ENCODE measurements around the gene SLC16A3.
"Not testable (repeated sequence)": the region's sequence is repeated elsewhere in the genome, so short reads cannot be mapped to it uniquely, and the experiment has no call there.

The SLC16A3 gene

DNA sequence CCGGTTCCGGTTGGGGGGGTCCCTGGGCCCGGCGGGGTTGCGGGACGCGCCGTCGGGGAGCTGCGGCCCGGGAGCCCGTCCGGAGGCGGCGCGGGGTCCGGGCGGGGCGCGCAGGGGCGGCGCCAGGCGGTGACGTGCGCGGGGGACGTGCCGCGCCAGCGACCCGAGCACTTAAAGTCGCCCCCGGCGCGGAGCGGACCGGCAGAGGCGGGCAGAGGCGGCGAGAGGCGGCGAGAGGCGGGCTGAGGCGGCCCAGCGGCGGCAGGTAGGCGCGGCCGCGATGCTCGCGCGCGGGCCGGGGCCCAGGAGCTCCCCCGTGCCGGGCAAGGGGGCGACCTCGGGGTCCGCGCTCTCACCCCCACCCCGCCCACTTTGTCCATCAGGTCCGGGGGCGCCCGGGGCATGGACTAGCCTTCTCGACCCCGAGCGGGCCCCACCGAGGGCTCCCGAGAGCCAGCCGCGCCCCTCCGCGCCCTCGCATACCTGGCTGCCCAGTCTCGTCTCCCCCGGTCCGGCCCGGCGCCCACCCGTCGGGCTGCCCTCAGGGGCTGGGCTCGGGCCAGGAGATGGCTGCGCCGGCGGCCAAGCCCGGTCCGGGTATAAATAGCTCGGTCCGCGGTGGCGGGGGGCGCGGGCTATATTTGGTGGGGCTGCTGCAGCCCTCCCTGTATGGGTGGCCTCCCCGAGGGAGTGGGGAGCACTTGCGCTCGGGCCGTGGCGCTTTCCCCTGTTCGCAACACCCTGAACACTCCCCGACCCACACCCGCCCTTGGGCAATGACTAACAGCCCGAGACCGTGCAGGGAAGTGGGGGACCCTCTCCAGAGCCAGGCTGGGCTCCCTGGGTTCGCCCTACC is at the start of gene SLC16A3:
TSS of gene SLC16A3 (plus strand) at position 201 of the 856 bp plus-strand sequence. CDS start 6,967 bp downstream, outside the sequence.
- peak; percentile 53 for DNase-seq

DNA sequence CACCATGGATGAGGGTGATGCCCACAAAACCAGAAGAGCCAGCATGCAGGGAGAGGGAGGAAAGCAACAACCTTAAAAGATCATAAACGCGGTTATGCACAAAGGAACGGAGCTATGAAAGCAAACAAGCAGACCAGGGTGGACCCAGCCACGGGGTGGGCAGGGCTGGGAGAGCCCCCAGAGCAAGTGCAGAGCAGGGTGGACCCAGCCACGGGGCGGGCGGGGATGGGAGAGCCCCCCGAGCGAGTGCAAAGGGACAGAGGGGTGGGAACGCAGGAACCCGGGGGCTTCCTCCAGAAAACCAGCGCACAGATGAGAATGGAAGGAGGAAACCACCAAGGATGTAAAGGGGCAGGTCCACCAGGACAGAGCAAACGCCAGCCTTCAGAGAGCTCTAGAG is 49.4 kb upstream of the SLC16A3 start:
- no peak for DNase-seq

DNA sequence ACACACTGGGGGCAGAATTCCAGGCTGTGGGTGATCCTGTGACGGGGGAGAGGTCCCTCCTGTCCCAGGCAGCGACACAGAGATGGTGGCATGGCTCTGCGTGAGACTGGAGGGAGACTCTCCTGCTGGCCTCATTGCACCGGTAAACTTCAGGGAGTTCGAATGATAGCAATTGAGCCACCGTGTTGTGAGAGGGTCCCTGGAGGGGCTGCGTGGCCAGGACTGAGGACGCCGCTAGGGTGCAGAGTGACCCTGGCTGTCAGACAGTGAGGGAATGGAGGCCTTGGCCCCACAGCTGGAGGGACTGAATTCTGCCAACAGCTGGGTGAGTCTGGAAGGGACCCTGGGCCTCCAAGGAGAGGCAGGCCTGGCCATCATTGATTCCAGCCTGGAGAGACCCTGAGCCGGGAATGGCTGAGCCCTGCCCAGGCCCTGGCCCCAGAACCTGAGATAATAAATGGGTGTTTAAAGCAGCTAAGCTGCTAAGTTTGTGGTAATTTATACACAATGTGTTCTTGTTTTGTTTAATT is 48.8 kb upstream of the SLC16A3 start:
- no peak for DNase-seq

DNA sequence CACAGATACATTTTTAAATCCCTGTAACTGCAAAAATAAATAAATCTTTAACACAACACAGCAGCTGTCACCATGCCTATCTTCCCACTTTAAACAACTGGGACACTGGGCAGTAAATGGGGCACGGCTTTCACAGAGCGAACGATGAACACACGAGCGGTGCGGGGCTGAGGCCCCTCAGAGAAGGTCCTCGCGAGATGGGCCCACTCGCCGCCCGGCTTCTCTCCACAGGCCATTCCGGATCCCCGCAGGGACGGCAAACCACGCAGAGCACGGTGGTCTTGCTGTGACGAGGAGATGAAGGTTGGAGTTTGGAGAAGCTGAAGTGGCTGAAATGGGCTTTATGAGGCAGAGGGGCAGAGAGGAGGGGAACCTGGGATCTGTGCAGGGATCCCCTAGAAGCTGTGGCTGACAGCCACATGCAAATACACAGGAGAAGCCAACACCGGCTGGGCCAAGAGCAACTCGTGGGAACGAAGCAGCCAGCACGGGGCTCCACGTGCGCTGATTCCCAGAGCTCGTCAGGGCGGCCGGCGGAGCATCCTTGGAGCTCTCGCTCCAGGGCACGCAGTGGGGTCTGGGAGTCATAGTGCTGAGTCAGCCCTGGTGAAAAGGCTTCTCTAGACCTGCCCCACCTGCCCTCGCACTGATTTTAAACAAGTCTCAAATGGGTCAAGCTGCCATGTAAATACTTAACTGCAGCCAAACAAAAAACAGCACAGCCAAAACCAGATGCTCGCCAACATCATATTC is 47.9 kb upstream of the SLC16A3 start:
- no peak for DNase-seq

DNA sequence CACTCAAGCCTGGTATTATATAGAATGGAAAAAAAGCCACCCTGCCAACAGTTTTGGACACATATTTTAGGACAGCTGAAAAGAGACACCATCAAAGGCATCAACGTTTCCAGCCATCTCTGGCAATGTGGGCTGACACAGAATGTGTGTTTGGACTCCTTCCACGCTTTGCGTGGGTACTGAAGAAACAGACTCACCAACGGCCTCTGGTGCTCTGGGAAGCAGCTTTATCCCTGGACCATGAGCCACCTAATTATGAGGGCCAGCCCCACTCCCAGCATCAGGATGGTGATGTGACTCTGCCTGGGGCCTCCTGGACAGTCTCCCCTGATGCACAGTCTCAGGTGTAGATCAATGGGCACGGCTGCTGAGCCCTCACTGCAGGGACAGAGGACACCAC is 44.1 kb upstream of the SLC16A3 start:
- DNase-seq = no peak

DNA sequence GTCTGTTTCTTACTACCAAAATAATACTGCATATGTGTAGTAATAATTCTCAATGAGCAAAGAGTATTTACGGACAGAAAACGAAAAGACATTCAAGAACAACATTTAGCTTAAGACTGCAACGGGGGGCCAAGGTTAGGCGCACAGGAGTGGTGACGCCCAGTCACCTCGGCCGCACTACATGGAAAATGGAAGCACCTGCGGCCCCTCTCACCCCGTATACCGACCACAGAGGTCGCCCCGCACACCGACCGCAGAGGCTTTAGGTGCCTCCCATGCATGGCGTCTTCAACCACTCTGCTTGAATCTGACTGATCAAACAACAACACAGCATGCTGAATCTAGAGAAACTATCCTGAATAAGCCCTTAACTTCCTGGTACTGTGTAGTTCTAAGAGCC is 42.6 kb upstream of the SLC16A3 start:
- DNase-seq = no peak

DNA sequence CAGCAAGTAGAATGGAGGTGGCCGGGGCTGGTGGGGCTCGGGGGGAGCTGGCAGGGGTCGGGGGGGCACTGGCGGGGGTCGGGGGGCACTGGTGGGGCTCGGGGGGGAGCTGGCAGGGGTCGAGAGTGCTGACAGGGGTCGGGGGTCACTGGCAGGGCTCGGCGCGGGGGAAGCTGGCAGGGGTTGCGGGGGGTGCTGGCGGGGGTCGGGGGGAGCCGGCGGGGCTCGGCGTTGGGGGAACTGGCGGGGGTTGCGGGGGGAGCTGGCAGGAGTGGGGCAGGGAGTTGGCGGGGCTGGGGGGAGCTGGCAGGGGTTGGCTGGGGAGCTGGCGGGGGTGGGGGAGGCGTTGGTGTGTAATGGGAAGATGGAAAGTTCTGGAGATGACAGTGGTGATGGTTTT is 41.3 kb upstream of the SLC16A3 start:
- DNase-seq = no peak

DNA sequence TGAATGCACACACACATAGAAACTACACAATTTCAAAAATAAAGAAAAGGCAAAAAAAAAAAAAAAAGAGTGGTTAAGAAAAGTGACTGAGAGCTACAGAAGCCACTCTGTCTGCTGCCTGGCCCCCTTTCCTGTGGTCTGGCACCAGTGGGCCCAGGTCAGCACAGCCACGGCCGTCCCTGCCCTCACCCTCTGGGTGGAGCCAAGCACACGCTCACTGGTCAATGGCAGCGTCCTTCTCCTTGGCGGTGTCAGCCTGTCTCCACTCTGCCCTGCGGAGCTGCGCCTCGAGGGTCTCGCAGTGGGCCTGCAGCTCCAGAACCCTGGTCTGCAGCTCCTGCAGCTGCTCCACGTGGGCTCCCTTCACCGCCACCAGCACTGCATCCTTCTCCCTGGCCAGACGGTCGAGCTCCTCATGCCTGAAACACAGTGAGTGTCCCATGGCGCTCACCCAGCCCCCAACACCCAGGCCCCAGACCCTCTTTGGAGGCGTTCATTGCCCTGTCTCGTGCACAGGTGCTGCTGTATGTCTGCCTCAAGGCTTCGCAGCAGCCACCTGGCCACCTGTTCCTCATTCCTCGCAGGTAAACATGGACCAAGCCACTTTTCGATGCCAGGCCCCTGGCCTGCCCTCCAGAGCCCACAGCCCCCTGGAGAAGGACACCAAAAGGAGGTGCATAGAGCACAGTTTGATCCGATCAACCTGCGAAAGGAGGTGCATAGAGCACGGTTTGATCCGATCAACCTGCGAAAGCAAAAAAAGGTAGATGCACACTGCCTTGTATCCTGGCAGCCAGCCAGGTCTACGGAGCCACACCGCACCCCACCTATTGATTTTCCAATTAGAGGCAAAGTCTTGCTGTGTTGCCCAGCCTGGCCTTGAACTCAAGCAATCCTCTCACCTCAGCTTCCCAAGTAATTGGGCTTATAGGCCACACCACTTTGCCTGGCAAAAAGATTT is 40.6 kb upstream of the SLC16A3 start:
- DNase-seq = no peak

DNA sequence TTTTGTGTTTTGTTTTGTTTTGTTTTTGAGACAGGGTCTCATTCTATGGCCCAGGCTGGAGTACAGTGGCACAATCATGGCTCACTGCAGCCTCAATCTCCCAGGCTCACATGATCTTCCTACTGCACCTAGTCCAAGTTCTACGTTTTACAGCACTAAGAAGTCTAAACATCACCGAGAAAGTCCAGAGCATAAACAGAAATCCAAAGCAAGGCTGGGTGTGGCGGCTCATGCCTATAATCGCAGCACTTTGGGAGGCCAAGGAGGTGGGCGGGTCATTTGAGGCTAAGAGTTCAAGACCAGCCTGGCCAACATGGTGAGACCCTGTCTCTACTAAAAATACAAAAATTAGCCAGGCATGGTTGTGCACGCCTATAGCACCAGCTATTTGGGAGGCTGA is 35.8 kb upstream of the SLC16A3 start:
- DNase-seq = not testable (repeated sequence)

DNA sequence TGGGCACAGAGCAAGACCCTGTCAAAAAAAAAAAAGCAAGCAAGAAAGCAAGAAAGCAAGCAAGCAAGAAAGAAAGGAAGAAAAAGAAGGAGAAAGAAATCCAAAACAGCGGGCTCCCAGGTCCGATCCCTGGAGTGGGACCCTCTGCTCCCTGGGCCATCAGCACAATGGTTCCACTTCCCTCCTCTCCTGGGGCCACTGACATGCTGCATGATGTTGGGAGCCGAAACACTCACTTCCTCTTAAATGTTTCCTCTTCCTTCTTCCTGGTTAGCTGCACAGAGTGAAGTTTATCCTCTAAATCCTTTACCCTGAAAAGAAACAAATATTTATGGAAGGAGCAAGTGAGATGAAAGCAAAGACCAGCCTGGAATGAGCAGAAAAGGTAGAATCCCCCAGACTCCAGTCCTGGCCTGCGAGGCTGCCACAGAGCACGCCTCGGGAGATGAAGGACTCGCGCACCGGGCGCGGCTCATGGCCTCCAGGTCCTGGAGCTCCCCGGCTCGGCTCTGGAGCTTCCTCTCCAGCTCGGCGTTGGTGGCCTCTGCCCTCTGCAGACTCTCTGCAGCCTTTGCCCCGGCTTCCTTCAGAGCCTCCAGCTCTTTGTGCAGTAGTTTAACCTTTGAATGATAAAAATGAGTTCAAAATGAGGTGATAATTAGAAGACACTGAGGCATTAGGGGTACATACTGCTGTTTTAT is 35.2 kb upstream of the SLC16A3 start:
- DNase-seq = no peak

DNA sequence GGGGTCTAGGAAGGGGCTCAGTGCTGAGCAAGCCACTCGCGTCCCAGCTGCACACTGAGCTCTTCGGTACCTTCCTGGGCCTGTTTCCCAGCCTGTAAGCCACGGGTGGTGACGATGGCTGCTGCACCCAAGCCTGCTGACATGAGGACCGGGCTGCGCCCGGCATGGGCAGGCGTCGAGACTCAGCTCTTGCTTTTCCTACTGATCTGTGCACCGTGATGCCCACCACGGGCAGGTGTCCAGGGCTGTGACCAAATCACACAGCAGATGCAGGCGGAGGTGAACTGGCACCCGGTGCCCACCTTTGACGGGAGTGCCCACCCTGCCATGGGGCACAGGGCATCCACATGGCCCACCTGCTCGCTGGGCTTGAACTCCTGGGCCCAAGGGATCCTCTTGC is 34.1 kb upstream of the SLC16A3 start:
- DNase-seq = no peak

DNA sequence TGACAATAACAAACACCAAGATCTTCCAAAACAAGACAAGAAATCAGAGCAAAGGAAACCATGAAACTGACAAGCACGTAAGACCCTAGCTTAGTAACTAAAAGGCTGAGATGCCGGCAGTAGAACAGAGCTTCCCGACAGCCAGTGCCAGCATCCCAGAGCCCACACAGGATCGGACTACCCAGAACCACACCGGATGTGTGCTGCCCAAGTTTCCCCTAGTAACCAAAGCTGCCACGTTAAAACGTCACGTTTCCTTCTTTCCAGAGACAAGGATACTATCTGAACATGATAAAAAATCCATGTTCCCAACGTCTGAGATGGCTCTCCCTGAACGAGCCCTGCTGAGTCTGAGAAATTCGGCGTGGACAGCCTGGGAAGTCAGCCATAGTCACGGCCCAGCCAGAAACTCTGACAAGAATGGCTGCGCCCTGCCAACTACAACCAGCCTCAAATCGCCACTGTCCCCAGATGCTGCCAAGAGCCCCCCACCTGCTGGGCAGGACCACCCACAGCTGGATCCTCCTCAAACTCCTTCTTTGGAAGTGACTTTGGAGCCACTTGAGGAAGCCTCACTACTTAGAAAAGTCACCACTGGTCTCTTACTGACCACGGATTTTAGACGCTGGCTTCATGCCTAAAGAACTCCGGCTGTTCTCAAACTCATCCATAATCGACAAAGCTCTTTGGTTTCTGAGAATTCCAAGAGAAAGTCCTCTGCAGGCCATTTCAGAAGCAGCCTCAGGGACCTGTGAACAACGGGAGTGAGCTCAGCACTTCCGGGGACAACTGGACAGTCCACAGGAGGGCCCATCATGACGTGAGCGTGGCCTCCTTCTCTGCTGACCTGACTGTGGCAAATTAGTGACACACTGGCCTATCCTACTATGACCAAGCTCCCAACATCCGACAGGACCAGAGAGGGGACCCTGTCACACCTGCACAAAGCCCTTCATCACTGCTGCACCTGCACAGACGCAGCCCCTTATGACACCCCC is 32.9 kb upstream of the SLC16A3 start:
- no peak for DNase-seq

DNA sequence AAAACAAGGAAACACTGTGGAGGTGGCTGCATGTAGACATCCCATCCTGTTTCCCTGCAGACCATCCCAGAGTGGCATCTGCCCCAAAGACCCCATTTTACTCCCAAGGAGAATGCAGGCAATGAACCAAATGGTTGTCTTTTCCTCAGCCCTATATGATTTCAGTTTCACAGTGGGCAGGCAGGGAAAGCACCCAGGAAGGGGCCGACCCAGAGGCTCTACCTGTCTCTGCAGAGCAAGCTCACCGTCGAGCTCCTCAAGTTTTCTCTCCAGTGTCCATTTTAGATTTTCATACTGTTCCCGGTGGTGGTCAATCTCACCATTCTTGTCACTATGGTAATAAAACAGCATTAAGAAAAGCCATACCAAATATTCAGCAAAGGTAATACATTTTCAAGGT is 30.8 kb upstream of the SLC16A3 start:
- no peak for DNase-seq

DNA sequence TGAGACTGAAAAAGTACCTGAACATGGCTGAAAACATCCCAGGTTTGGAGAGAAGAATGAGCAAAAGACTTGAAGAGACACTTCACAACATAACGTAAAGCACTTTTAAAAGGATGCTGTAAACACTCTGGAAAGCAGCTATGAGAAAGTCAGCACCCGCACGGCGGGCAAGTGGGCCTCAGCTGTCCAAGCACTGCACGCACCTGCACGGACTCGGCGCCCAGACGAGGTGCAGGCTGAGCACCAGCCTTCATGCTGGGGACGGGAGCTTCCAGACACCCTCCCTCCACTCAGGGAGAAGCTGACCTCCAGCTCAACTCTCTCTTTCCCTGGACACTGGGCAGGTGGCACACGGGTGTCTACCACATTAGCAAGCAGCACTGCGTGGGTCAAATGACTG is 29.3 kb upstream of the SLC16A3 start:
- no peak for DNase-seq

DNA sequence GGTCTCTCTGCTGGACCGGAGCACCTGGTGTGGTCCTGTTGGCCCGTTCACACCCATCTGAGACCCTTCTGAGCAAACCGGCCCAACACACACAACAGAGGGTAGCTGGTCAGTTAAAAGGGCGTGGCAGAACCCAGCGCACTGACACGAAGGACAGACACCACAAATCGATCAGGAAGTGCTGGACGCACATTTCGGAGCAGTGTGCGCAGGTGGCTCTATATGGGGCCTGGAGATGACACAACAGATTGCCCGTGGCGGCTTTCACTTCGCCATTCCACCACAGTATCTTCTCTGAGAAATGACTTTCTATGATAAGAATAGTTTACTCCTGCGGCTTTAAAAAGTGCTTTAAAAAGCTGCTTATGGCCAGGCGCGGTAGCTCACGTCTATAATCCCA is 28.7 kb upstream of the SLC16A3 start:
- DNase-seq = no peak

DNA sequence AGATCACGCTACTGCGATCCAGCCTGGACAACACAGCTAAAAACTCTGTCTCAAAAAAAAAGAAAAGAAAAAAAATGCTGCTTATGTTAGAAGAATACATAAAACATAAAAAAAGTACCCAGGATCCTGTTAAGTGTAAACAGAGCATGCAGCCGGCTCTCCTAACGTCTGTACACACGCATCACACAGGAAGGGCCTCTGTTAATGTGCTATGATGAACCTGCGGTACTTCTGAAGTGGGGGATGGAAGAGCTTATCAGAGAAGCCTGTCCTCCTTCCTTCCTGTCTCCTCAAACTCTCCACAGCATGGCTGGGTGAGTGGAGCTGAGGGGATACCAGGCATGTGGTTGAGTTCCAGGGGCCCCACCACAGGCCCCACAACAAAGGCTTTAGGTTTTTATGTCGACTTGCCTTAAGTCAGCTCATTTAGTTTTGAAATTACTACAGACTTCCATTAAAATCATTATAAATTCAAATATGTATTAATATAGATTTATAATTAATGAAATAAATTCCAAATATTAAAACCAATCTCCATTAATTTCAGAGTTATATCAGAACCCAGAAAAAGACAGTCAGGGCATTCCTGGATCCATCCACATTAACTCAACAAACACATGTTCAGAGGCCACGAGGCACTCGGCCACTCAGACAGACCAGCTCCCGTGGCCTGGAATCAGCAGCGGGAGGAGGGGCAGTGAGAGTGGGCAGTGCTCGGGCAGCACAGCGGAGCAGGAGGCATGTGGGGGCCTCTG is 27.9 kb upstream of the SLC16A3 start:
- no peak for DNase-seq

DNA sequence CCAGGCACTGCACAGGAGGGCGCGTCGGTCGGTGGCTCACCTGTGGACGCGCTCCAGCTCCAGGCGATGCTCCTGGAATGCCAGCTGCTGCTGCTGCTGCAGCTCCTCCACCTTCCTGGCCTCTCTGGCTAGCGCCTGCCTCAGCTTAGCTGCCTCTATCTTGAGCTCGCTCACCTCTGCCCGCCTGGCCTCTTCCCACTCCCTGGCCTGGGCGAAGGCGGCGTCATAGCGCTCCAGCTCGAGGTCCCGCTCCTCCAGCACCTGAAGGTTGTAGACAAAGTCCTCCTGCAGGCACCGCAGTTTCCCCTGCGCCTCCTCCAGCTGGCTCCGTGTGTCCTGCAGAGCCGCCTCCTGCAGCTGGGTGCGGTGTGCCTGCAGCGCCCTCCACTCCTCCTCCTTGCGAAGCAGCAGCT is 27.3 kb upstream of the SLC16A3 start:
- no peak for DNase-seq

DNA sequence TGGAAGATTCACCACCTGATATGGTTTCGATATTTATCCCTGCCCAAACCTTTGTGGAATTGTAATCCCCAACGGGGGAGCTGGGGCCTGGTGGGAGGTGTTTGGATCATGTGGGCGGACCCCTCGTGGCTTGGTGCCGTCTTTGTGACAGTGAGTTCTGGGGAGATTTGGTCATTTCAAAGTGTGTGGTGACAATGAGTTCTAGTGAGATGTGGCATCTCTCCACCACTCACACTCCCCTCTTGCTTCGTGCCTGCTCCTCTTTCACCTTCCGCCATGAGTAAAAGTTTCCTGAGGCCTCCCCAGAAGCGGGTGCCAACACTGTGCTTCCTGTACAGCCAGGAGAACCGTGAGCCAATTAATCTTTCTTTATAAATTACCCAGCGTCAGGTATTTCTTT is 25.9 kb upstream of the SLC16A3 start:
- DNase-seq = no peak

DNA sequence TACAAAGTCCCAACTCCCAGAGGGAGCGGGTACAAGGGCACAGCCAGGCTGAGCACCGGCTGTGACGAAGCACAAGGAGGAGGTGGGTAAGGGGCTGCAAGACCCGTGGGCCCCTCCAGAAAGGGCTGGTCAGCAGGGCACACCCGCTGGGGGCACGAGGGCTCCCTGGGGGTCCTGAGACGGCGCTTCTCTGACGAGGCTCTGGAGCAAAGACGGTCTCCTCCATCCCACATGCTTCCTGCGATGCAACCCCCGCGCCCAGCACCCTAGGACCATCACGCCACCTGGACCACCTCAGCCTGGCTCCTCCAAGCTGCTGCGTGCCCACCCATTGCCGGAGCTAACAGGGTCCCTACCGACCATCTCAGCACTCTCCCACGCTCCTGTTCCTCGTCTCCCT is 24.9 kb upstream of the SLC16A3 start:
- DNase-seq = no peak

Measured in retina (tissue), 1 donor.